ENCODE measurements around the gene ARPC1B. TPM values are rescaled to one million over a fixed set of nuclear protein-coding genes. Genes with fewer than 3 reads are reported as not detected.
"Not testable (repeated sequence)": the region's sequence is repeated elsewhere in the genome, so short reads cannot be mapped to it uniquely, and the experiment has no call there.

The ARPC1B gene
- total and polyA plus RNA-seq, 9 donors: 39.6 to 66.7 (median 50.9) TPM

GRCh38 chr7:99379043-99379577 is 4.6 kb downstream of the ARPC1B start:
- 15% methylated on average over 2 of the region's 7 CpGs for WGBS (ENCODE audit: insufficient coverage)
- Histone ChIP-seq H3K9me3 (replicated peaks; ENCODE audit: control insufficient read depth, low read depth, low read length) (no peaks in the 10 kb centered on the region), H3K4me3 (ENCODE audit: low read length) (no peak overlapping the region), H3K4me1 (ENCODE audit: control insufficient read depth, insufficient read depth, low read length) (peaks cover 23% of the 10 kb centered on the region), H3K27ac (ENCODE audit: low read length) (peak overlapping the region; percentile 95), H3K27me3 (ENCODE audit: control insufficient read depth, insufficient read depth, low read length) (no peaks in the 10 kb centered on the region), H3K36me3 (ENCODE audit: control insufficient read depth, insufficient read depth, low read length) (no peaks in the 10 kb centered on the region)
- DNase-seq: peak; percentile 94

GRCh38 chr7:99379693-99380031 is 5.1 kb downstream of the ARPC1B start:
- H3K27me3 ChIP-seq (ENCODE audit: control insufficient read depth, insufficient read depth, low read length); H3K9me3 ChIP-seq (replicated peaks; ENCODE audit: control insufficient read depth, low read depth, low read length); DNase-seq; H3K36me3 ChIP-seq (ENCODE audit: control insufficient read depth, insufficient read depth, low read length): not testable (repeated sequence)
- Histone ChIP-seq H3K4me1 (ENCODE audit: control insufficient read depth, insufficient read depth, low read length) (peaks cover 23% of the 10 kb centered on the region), H3K27ac (ENCODE audit: low read length) (peak overlapping the region; percentile 95), H3K4me3 (ENCODE audit: low read length) (peak overlapping the region; percentile 3)
- WGBS (ENCODE audit: insufficient coverage): 70% methylated on average over 2 of the region's 7 CpGs

GRCh38 chr7:99380032-99380822 is 5.7 kb downstream of the ARPC1B start:
- H3K36me3 ChIP-seq (ENCODE audit: control insufficient read depth, insufficient read depth, low read length): no peaks in the 10 kb centered on the region
- WGBS (ENCODE audit: insufficient coverage): 59% methylated on average over 7 of the region's 12 CpGs
- no peaks in the 10 kb centered on the region for H3K9me3 ChIP-seq (replicated peaks; ENCODE audit: control insufficient read depth, low read depth, low read length)
- H3K27ac ChIP-seq (ENCODE audit: low read length): peak overlapping the region; percentile 95
- H3K4me1 ChIP-seq (ENCODE audit: control insufficient read depth, insufficient read depth, low read length): peaks cover 23% of the 10 kb centered on the region
- peak; percentile 85 for DNase-seq
- H3K4me3 ChIP-seq (ENCODE audit: low read length): peak overlapping the region; percentile 3
- H3K27me3 ChIP-seq (ENCODE audit: control insufficient read depth, insufficient read depth, low read length): no peaks in the 10 kb centered on the region

GRCh38 chr7:99380823-99381663 is 6.5 kb downstream of the ARPC1B start:
- peaks cover 4% of the 10 kb centered on the region for H3K36me3 ChIP-seq (ENCODE audit: control insufficient read depth, insufficient read depth, low read length)
- 87% methylated on average over 12 of the region's 16 CpGs for WGBS (ENCODE audit: insufficient coverage)
- peak overlapping the region; percentile 35 for H3K27ac ChIP-seq (ENCODE audit: low read length)
- DNase-seq: no peak
- H3K9me3 ChIP-seq (replicated peaks; ENCODE audit: control insufficient read depth, low read depth, low read length): no peaks in the 10 kb centered on the region
- peaks cover 20% of the 10 kb centered on the region for H3K4me1 ChIP-seq (ENCODE audit: control insufficient read depth, insufficient read depth, low read length)
- no peak overlapping the region for H3K4me3 ChIP-seq (ENCODE audit: low read length)
- H3K27me3 ChIP-seq (ENCODE audit: control insufficient read depth, insufficient read depth, low read length): no peaks in the 10 kb centered on the region

GRCh38 chr7:99381664-99382075 is 7.1 kb downstream of the ARPC1B start:
- no peak overlapping the region for H3K4me3 ChIP-seq (ENCODE audit: low read length)
- H3K4me1 ChIP-seq (ENCODE audit: control insufficient read depth, insufficient read depth, low read length): peaks cover 20% of the 10 kb centered on the region
- no peaks in the 10 kb centered on the region for H3K27me3 ChIP-seq (ENCODE audit: control insufficient read depth, insufficient read depth, low read length)
- no peaks in the 10 kb centered on the region for H3K9me3 ChIP-seq (replicated peaks; ENCODE audit: control insufficient read depth, low read depth, low read length)
- H3K27ac ChIP-seq (ENCODE audit: low read length): no peak overlapping the region
- H3K36me3 ChIP-seq (ENCODE audit: control insufficient read depth, insufficient read depth, low read length): peaks cover 10% of the 10 kb centered on the region
- 76% methylated on average over 7 of the region's 7 CpGs for WGBS (ENCODE audit: insufficient coverage)
- no peak for DNase-seq

GRCh38 chr7:99383203-99383602 is 8.7 kb downstream of the ARPC1B start:
- Histone ChIP-seq H3K36me3 (ENCODE audit: control insufficient read depth, insufficient read depth, low read length) (peaks cover 20% of the 10 kb centered on the region), H3K27ac (ENCODE audit: low read length) (no peak overlapping the region), H3K9me3 (replicated peaks; ENCODE audit: control insufficient read depth, low read depth, low read length) (no peaks in the 10 kb centered on the region), H3K27me3 (ENCODE audit: control insufficient read depth, insufficient read depth, low read length) (no peaks in the 10 kb centered on the region), H3K4me3 (ENCODE audit: low read length) (no peak overlapping the region), H3K4me1 (ENCODE audit: control insufficient read depth, insufficient read depth, low read length) (peaks cover 20% of the 10 kb centered on the region)
- 86% methylated on average over 7 of the region's 10 CpGs for WGBS (ENCODE audit: insufficient coverage)
- no peak for DNase-seq

GRCh38 chr7:99383791-99384370 is 9.4 kb downstream of the ARPC1B start:
- Histone ChIP-seq H3K36me3 (ENCODE audit: control insufficient read depth, insufficient read depth, low read length) (peaks cover 22% of the 10 kb centered on the region), H3K4me1 (ENCODE audit: control insufficient read depth, insufficient read depth, low read length) (peaks cover 20% of the 10 kb centered on the region), H3K4me3 (ENCODE audit: low read length) (no peak overlapping the region), H3K27me3 (ENCODE audit: control insufficient read depth, insufficient read depth, low read length) (no peaks in the 10 kb centered on the region), H3K27ac (ENCODE audit: low read length) (no peak overlapping the region), H3K9me3 (replicated peaks; ENCODE audit: control insufficient read depth, low read depth, low read length) (no peaks in the 10 kb centered on the region)
- WGBS (ENCODE audit: insufficient coverage): 97% methylated on average over 7 of the region's 13 CpGs
- no peak for DNase-seq

- Histone ChIP-seq H3K27me3 (ENCODE audit: control insufficient read depth, insufficient read depth, low read length) (no peaks in the 10 kb centered on the region), H3K4me3 (ENCODE audit: low read length) (no peak overlapping the region), H3K4me1 (ENCODE audit: control insufficient read depth, insufficient read depth, low read length) (peaks cover 17% of the 10 kb centered on the region), H3K9me3 (replicated peaks; ENCODE audit: control insufficient read depth, low read depth, low read length) (no peaks in the 10 kb centered on the region), H3K27ac (ENCODE audit: low read length) (no peak overlapping the region), H3K36me3 (ENCODE audit: control insufficient read depth, insufficient read depth, low read length) (peaks cover 25% of the 10 kb centered on the region)
- DNase-seq: no peak
- no CpG with 5 or more reads among the region's 4 CpGs for WGBS (ENCODE audit: insufficient coverage)
Measured at GRCh38 chr7:99384523-99384922, 10.0 kb downstream of the ARPC1B start.

GRCh38 chr7:99385564-99385963 is 11.0 kb downstream of the ARPC1B start:
- no peak overlapping the region for H3K4me3 ChIP-seq (ENCODE audit: low read length)
- H3K4me1 ChIP-seq (ENCODE audit: control insufficient read depth, insufficient read depth, low read length): peaks cover 7% of the 10 kb centered on the region
- WGBS (ENCODE audit: insufficient coverage): 83% methylated on average over 8 of the region's 8 CpGs
- no peak overlapping the region for H3K27ac ChIP-seq (ENCODE audit: low read length)
- no peaks in the 10 kb centered on the region for H3K27me3 ChIP-seq (ENCODE audit: control insufficient read depth, insufficient read depth, low read length)
- H3K36me3 ChIP-seq (ENCODE audit: control insufficient read depth, insufficient read depth, low read length): peaks cover 35% of the 10 kb centered on the region
- DNase-seq: no peak
- H3K9me3 ChIP-seq (replicated peaks; ENCODE audit: control insufficient read depth, low read depth, low read length): no peaks in the 10 kb centered on the region

Measured in muscle of leg (tissue), 11 donors.